HG03045 (cell line): ENCODE measurements around the gene HS6ST3.

ENCODE experiments used
- ATAC-seq: cut with Tn5 transposase; IDR thresholded peaks from one replicate; pipeline ENCODE4 v1.9.1; 2021; ENCODE audit warnings: mild to moderate bottlenecking, moderate library complexity; ENCODE audit not compliant: unreplicated experiment

The HS6ST3 gene

GRCh38 chr13:96696389-96696900 lies 606.5 kb downstream of the HS6ST3 start:
- no peak for ATAC-seq

GRCh38 chr13:96700657-96701056 lies 610.8 kb downstream of the HS6ST3 start:
- no peak for ATAC-seq

GRCh38 chr13:96707146-96707545 lies 617.2 kb downstream of the HS6ST3 start:
- no peak for ATAC-seq

GRCh38 chr13:96710166-96710862 lies 620.4 kb downstream of the HS6ST3 start:
- no peak for ATAC-seq

- no peak for ATAC-seq
Measured at GRCh38 chr13:96720446-96720845, 630.5 kb downstream of the HS6ST3 start.

- ATAC-seq = no peak
Measured at GRCh38 chr13:96726651-96727050, 636.7 kb downstream of the HS6ST3 start.

DNA sequence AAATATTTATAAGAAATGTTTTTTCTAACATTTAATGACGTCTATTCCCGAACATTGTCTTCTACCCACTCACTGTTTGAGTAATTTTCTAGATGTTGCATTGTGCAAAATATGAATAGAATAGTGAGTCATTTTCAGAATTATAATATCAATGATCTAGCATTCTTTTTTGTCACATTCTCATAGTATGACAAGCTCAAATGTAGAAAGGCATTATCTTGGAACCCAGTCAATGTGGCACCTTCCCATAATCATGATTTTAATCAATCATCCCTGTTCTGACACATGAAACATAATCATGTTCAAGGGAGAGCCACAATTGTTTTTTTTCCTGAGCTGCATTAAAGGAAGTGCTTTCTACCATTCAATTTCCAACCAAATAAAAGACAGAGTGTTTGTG lies 638.6 kb downstream of the HS6ST3 start:
- ATAC-seq = no peak

GRCh38 chr13:96730676-96731075 lies 640.8 kb downstream of the HS6ST3 start:
- ATAC-seq = no peak

GRCh38 chr13:96734499-96734898 lies 644.6 kb downstream of the HS6ST3 start:
- ATAC-seq = no peak

DNA sequence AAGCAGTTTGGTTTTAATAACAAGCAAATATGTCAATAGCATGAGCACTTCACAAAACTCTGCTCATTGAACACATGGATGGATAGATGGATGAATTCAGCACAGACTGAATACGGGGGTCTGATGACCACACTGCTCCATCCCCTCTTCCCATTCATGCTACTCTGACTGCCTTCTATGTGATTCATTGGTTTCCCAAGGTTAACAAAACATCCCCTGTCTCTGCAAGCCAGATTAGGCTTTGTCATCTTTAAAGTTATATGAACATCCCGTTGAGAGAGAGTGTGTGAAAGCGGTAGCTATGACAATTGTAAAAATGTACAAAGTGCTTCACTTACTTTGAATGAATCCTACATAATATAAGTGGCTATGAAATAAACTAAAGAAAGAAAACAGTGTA lies 651.9 kb downstream of the HS6ST3 start:
- no peak for ATAC-seq

GRCh38 chr13:96743296-96744089 lies 653.6 kb downstream of the HS6ST3 start:
- no peak for ATAC-seq

GRCh38 chr13:96744367-96745331 lies 654.7 kb downstream of the HS6ST3 start:
- ATAC-seq = no peak

DNA sequence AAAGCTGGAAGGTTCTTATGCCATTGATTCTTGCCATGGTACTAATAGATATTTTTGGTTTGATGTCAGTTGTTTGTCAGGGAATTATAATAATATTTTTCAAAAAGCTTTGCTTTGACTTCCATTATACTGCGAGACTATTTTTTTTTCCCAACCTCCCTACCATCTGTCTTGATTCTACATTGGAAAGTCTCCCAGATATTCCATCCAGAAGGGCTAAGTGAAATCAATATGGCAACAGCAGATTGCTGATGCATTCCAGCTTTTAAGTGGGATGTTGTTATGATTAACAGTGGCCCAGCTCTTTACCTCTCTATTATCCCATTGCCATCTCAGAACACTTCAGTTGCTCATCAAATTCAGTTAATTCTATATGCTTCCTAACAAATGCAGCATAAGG lies 657.0 kb downstream of the HS6ST3 start:
- no peak for ATAC-seq

DNA sequence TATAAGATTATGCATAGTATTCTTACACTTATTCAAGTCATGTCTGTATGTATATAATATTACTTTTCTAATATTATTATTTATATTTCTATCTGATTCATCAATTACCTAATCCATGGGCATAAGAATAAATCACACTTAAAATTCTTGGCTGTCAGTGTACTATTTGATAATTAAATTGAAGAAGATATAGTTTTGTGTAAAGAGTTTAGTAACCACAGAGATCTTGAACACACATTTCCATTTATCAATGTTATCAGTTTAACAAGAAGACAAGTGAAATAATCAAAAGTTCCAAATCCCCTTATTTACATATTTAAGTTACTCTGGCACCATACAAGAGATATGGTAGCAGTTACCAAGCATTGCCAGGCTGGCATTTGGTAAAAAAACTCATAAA lies 659.9 kb downstream of the HS6ST3 start:
- no peak for ATAC-seq

DNA sequence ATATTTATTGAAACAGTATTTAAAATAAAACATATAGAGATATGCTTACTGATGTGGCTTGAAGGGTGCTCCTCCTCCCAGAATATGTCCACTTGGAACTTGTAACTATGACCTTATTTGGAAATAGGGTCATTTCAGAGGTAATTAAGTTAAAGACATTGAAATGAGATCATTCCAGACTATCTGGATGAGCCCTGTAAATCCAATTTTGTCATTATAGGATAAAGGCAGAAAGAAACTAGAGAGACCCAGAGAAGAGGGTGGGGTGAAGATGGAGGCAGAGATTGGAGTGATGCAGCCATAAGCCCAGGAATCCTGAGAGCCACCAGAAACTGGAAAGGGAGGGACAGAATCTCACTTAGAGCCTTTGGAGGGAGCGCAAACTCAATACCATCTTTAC lies 661.2 kb downstream of the HS6ST3 start:
- ATAC-seq = no peak

- no peak for ATAC-seq
Measured at GRCh38 chr13:96762876-96763275, 673.0 kb downstream of the HS6ST3 start.

DNA sequence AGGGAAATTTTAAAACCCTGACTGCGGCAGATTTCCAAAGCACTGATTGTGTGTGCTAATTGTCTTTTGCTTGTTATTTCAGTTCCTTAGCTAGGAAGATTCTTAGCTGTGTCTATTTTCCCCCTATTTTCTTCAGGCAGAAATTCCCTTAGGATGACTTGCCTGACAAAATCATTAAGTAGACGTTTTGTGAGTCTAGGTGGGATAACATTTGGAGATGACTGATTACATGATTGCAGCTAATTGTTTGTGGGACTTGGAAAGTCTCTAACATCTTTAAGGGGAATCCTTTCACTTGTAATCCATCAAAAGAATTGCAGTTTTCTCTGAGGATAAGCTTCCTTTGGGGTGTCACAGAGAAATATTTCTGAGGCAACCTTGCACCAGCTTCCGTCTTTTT lies 676.4 kb downstream of the HS6ST3 start:
- no peak for ATAC-seq

GRCh38 chr13:96768524-96768923 lies 678.6 kb downstream of the HS6ST3 start:
- no peak for ATAC-seq

- no peak for ATAC-seq
Measured at GRCh38 chr13:96769874-96770273, 680.0 kb downstream of the HS6ST3 start.

DNA sequence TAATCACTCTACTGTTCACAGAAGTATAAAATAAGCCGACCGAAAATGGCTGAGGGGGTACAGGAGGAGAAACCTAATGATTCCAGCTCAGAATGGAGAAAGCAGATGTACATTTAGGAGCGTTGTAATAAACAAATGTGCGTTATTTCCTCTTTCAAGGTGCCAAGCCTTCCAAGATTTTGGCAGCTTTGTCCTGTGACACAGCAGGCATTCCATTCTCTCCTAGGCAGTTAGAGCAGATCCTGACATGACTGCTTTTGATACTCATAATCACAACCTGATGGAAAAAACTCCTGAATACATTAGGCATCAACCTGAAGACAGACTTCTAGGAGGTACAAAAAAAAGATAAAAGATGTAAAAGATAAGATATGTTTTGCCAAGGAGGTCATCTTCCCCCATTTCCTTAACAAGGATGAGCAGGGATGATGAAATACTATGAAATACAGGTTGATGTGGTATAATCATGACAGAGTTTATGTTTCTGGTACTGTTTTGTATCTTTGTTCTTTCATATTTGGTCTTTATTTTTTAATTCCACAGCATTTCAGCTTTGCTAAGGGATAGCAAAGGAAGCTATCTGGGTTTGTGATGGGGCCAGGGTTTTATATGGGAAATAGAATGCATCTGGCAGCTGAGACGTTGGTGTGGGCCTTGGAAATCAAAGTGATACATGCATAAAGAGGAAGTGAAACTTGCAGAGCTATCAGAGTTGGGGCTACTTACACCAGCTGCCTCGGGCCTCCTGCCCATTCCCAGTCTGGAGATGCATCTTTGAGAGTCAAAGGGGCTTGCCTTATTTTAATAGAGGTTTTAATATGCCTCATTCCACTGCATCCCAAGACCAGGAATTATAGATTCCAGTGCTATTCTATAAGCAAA lies 681.8 kb downstream of the HS6ST3 start:
- ATAC-seq = peak; percentile 57
